Embryonic facial prominence (tissue), 1 donor: ENCODE measurements around the gene ATM.

ENCODE experiments used
- DNase-seq: peaks from one replicate; pipeline ENCODE4 v3.0.0-alpha.2; 2016; ENCODE audit errors: extremely low spot score

The ATM gene

GRCh38 chr11:108222574-108223347, at the start of gene ATM, which contains the start of gene NPAT:
TSS of gene ATM (plus strand) at chr11:108223067. CDS start at chr11:108227625, 4,558 bp downstream.
TSS of gene NPAT (minus strand) at chr11:108222638. CDS start at chr11:108222536, 102 bp downstream.
- DNase-seq = peak; percentile 98

DNA sequence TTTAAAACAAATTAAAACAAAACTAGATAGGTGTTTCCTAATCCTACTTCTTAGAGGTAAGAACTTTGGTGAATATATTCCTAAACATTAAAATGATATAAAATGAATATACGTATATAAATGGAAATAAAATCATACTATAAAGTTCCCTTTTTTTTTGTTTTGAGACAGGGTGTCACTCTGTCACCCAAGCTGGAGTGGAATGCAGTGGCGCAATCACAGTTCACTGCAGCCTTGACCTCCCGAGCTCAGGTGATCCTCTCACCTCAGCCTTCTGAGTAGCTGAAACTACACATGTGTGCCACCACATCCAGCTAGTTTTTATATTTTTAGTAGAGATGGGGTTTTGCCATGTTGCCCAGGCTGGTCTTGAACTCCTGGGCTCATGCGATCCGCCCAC, 45.3 kb upstream of the ATM start:
- no peak for DNase-seq

DNA sequence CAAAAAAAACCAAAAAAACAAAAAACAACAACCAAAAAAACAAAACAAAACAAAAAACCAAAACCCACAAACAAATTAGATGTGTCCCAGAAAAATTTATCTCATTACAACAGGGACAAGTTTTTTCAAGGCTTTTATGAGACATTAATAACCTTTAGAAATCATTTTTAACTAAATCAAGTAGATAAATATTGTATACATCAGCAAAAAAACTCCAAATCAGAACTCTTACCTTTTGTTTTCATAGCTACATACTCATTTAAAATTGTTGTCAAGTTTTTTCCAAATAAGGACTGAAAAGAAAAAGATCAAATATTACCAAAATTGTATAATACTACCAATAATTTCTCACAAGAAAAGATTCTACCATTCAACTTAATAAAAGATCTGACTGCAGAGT, 29.1 kb upstream of the ATM start:
- DNase-seq = no peak

GRCh38 chr11:108196901-108197300, 26.0 kb upstream of the ATM start:
- no peak for DNase-seq

DNA sequence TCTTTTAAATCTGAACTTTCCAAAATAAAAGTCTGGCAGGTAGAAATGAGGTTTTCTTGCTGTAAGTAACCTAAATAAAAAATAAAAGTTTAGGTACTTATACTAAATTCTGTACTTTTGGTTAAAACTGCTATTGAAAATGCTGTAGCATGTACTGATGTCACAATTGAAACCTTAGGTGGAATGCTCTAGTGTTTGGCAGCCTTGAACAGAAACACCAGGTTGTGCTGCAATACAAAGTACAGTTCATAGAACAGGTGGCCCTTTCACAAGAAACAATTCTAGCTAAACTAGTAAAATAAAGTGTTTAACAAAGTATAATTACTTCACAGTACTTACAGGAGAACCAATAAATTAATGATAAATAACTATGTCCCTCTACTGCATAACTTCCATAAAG, 25.5 kb upstream of the ATM start:
- no peak for DNase-seq

GRCh38 chr11:108198833-108199232, 24.0 kb upstream of the ATM start:
- no peak for DNase-seq

- no peak for DNase-seq
Measured at GRCh38 chr11:108199446-108200321, 23.2 kb upstream of the ATM start.

DNA sequence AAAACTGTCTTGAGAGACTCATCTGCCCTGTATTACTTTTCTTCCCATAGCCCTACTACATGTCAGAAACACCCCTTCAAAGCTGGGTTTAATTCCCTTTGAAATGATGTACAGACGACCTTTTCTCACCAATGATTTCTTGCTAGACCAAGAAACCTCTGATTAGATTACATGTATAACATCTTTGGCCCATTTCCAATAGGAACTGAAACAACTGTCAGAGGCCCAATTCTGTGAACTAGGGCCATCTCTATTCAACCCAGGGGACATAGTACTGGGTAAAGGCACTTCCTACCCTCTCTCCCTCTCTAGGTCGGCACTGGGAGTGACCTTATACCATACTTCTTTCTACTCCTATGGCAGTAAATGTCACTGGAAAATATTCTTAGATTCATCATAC, 19.8 kb upstream of the ATM start:
- no peak for DNase-seq

GRCh38 chr11:108204376-108204775, 18.5 kb upstream of the ATM start:
- DNase-seq = no peak

GRCh38 chr11:108204929-108205499, 17.9 kb upstream of the ATM start:
- DNase-seq = no peak

DNA sequence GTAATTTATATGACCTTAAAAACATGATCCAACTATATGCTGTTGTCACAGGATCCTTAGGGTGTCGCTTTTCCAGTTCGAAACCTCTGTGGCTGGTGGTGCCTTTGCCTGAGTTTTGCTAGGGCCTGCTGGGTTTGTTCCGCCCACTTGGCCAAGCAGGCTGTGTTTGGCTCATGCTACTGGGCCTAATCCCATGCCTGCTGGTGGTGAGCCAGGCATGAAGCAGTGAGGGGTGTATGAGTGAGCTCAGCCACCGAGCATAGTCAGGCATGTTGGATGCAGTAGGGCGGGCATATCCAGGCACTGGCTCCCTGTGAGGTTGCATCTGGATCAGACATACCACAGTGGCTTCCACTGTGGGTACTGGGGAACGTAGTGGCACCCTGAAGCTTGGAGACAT, 16.7 kb upstream of the ATM start:
- no peak for DNase-seq

- DNase-seq = no peak
Measured at GRCh38 chr11:108206969-108207682, 15.7 kb upstream of the ATM start.

- DNase-seq = no peak
Measured at GRCh38 chr11:108207683-108208060, 15.2 kb upstream of the ATM start.

GRCh38 chr11:108210441-108210840, 12.4 kb upstream of the ATM start:
- no peak for DNase-seq

- no peak for DNase-seq
Measured at GRCh38 chr11:108213784-108214183, 9.1 kb upstream of the ATM start.

DNA sequence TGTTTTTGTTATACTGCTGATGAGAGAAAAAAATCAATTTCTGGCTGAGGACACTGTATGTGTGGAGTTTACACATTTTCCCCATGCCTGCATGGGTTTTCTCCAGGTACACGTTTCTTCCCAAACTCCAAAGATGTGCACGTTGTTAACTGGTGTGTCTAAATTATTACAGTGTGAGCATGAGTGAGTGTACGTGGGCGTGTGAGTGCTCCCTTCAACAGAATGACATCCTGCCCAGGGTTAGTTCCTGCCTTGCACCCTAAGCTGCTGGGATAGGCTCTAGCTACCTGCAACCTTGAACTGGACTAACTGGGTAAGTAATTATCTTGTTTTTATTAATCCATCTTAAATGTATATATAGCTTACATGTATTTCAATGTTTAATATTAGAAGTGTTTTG, 5.9 kb upstream of the ATM start:
- DNase-seq = no peak

DNA sequence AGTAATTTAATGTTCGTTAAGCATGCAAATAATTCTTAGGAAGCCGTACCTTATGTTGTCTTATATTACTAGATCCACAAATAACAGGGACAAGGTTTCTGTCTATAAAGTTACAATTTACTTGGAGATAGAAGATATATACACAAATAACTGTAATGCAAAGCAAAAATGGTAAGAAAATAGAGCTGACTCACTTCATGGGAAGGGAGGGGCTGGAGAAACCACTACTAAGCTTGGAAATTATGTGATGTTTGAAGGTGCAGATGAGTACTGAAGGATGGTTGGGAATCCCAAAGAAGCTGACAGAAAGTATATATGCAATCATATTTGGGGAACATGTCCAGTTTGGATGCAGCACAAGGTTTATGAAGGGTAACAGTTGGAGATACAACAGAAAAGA, 4.4 kb upstream of the ATM start:
- DNase-seq = no peak

DNA sequence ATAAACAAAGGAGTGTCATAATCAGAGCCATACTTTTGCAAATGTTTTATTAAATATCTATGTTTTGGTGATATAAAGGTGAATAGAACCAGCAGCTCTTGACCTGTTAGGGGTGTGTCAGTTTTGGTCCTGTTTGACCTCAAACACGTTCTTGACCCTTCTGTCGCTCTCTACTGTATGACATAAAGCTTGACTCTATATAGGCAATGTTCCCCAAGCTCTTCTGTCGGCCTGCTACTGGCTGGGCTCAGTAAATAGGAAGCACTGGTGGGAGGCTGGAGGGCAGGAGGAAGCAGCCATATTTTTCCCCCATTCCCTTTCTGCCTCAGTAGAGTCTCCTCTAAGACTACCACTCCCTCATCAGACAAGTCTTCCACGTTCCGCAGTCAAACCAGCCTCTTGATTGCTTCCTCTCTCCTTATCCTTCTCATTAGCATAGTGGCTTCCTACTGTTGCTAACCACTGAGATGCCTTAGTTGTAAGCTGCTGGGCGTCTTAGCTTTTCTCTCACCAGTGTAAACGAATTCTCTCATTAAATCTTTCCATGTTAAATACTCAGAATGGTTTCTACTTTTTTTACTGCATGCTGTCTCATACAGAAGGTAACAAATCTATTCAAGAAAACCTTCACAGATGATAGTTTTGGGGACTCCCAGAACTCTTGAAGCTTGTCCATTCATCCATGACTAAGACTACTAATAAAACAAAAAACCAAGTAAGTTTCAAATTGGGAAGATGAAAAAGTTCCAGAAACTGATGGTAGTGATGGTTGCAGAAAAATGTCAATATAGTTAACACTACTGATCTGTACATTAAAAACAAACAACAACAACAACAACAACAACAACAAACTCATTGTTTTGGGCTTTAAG, 3.7 kb upstream of the ATM start:
- no peak for DNase-seq

DNA sequence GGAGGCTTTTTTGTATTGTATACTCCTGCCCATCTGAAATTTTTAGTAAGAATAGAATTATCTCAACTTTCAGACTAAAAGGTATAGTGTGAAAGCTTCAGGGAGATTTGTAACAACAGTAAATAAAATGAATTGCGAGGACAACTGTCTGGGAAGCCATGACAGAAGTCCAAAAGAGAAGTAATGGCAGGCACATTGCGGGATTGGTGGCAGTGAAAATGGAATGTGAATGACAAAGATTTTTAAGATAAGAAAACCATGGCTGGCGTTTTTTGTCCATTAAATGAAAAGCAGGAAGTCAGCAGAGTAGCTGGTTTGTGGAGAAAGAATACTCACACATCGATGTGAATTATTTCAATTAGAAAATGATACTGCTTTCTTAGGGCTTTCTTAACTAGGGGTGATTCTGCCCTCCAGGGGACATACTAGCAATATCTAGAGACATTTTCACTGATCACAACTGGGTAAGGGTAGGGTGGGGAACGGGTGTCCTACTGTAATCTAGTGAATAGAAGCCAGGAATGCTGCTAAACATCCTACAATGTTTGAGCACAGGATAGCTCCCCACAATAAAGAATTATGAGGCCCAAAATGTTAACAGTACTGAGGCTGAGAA, 2.0 kb upstream of the ATM start:
- no peak for DNase-seq

GRCh38 chr11:108221371-108221770, 1.5 kb upstream of the ATM start:
- DNase-seq = no peak
